K562 (cell line): ENCODE data around the gene LENEP. TPM values are rescaled to one million over a fixed set of nuclear protein-coding genes. Genes with fewer than 3 reads are reported as not detected.

ENCODE experiments used
- CBX1 ChIP-seq: sonication (generic); IDR thresholded peaks from 2 replicates; pipeline ENCODE4 v1.6.1; 2016; ENCODE audit warnings: antibody characterized with exemption, low read depth, mild to moderate bottlenecking
- FOSL1 ChIP-seq: fragments of 200-800 bp; sonication (Bioruptor generic); conservative IDR thresholded peaks from 2 replicates; pipeline ENCODE4 v1.6.1; 2016; ENCODE audit warnings: missing genetic modification characterization, missing compliant biosample characterization
- JUN ChIP-seq, 2 experiments: sonication (generic) in 1 of 2; formaldehyde crosslinking in 1 of 2; IDR thresholded peaks; 2 replicates each; pipeline versions ENCODE4 v1.6.1 to v1.8.0; 2012 to 2022; ENCODE audit warnings: borderline replicate concordance in 2 of 2, mild to moderate bottlenecking in 2 of 2, improper control_type of control experiment in 1 of 2, low read depth in 1 of 2, low read length in 1 of 2, missing genetic modification reagents in 1 of 2
- KLF1 ChIP-seq: fragments of 450-650 bp; IDR thresholded peaks from 2 replicates; pipeline ENCODE4 v1.6.1; 2016; ENCODE audit warnings: missing genetic modification characterization, missing compliant biosample characterization
- PML ChIP-seq: IDR thresholded peaks from 2 replicates; pipeline ENCODE4 v1.6.1; 2012; ENCODE audit warnings: low read length, inconsistent platforms
- TSC22D4 ChIP-seq: fragments of 450-650 bp; IDR thresholded peaks from 2 replicates; pipeline ENCODE4 v1.6.1; 2016; ENCODE audit warnings: missing genetic modification characterization, missing biosample characterization, control low read depth
- ZNF184 ChIP-seq: sonication (generic); formaldehyde crosslinking; IDR thresholded peaks from 2 replicates; pipeline ENCODE4 v1.5.0; 2020; ENCODE audit warnings: missing genetic modification reagents
- polyA plus RNA-seq, 8 experiments: library from polyadenylated mRNA; depleted of rRNA in 4 of 8; stranded (reverse) in 5 of 8; unstranded in 3 of 8; fragments of >200 nt; fragmentation: Nextera tagmentation in 2 of 8; fragmentation: Illumina TruSeq in 1 of 8; extraction: Ambion mirVana in 2 of 8; extraction: Trizol in 1 of 8; gene quantifications; 2 replicates each; pipeline versions ENCODE4 v1.2.1 to v1.2.3, GENCODE V29; 2011 to 2014; ENCODE audit warnings: inconsistent platforms in 1 of 8, missing spikeins in 1 of 8
- total RNA-seq, 7 experiments: library from RNA; depleted of rRNA in 6 of 7; stranded (reverse); fragments of >200 nt in 6 of 7; fragmentation: Illumina TruSeq in 2 of 7; extraction: Trizol in 2 of 7; gene quantifications; 2 replicates each; pipeline versions ENCODE4 v1.2.1 to v1.2.3, GENCODE V29; 2011 to 2021; ENCODE audit warnings: low replicate concordance in 1 of 7
- TF ChIP-seq, protein P1 (sequence below), 3 experiments: fragments of 200-800 bp in 1 of 3; fragments of 250-450 bp in 1 of 3; fragments of 450-650 bp in 1 of 3; sonication (Bioruptor Pico) in 1 of 3; sonication (Bioruptor generic) in 1 of 3; formaldehyde crosslinking in 1 of 3; IDR thresholded peaks; 2 replicates each; pipeline versions ENCODE4 v1.6.1 to v1.8.0; 2016 to 2022; ENCODE audit warnings: mild to moderate bottlenecking in 2 of 3, missing genetic modification characterization in 2 of 3, missing compliant biosample characterization in 1 of 3, moderate library complexity in 1 of 3
- TF ChIP-seq, protein P2 (sequence below): sonication (generic); formaldehyde crosslinking; IDR thresholded peaks from 2 replicates; pipeline ENCODE4 v1.8.0; 2023; ENCODE audit warnings: mild to moderate bottlenecking, missing genetic modification reagents
- TF ChIP-seq, protein P3 (sequence below), 2 experiments: fragments of 450-650 bp in 1 of 2; sonication (generic) in 1 of 2; formaldehyde crosslinking in 1 of 2; IDR thresholded peaks in 1 of 2; conservative IDR thresholded peaks in 1 of 2; 2 replicates each; pipeline versions ENCODE4 v1.6.1 to v1.8.1; 2016 to 2023; ENCODE audit warnings: mild to moderate bottlenecking in 2 of 2, moderate library complexity in 2 of 2, inconsistent platforms in 1 of 2, missing genetic modification reagents in 1 of 2
- TF ChIP-seq, protein P4 (sequence below): sonication (generic); formaldehyde crosslinking; IDR thresholded peaks from 2 replicates; pipeline ENCODE4 v1.8.1; 2022; ENCODE audit warnings: missing genetic modification reagents

The LENEP gene
- total and polyA plus RNA-seq, 9 of the 15 experiments (the other 6 are each of a cell fraction or from before 2014, with no cell fraction given), result 0.23 to 0.87 (median 0.67) TPM; not detected in 5

DNA sequence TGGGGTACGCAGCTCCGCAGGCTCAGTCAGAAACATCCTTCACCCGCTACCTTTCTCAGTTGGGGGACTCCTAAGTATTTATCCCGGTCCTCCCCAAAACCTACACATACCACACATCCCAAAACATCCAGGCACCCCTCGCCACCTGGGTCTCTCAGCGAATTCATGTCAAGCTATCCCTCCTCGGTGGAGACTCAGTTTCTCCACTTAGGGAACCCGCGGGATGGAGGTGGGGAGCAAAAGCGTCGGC lies 8.0 kb downstream of the LENEP start (continued):
- TF ChIP-seq, protein P1, sequence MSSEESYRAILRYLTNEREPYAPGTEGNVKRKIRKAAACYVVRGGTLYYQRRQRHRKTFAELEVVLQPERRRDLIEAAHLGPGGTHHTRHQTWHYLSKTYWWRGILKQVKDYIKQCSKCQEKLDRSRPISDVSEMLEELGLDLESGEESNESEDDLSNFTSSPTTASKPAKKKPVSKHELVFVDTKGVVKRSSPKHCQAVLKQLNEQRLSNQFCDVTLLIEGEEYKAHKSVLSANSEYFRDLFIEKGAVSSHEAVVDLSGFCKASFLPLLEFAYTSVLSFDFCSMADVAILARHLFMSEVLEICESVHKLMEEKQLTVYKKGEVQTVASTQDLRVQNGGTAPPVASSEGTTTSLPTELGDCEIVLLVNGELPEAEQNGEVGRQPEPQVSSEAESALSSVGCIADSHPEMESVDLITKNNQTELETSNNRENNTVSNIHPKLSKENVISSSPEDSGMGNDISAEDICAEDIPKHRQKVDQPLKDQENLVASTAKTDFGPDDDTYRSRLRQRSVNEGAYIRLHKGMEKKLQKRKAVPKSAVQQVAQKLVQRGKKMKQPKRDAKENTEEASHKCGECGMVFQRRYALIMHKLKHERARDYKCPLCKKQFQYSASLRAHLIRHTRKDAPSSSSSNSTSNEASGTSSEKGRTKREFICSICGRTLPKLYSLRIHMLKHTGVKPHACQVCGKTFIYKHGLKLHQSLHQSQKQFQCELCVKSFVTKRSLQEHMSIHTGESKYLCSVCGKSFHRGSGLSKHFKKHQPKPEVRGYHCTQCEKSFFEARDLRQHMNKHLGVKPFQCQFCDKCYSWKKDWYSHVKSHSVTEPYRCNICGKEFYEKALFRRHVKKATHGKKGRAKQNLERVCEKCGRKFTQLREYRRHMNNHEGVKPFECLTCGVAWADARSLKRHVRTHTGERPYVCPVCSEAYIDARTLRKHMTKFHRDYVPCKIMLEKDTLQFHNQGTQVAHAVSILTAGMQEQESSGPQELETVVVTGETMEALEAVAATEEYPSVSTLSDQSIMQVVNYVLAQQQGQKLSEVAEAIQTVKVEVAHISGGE (CRISPR knock-in tag; IDR thresholded peaks at IDR 0.05), result no peak
- TF ChIP-seq ZNF184 (CRISPR knock-in tag) (no peak), JUN (IDR thresholded peaks at IDR 0.05; ENCODE audit: borderline replicate concordance, low read depth, low read length) (no peak), JUN (CRISPR knock-in tag; IDR thresholded peaks at IDR 0.05; ENCODE audit: borderline replicate concordance) (no peak), TSC22D4 (tag) (no peak), KLF1 (tag) (no peak), PML (no peak), CBX1 (no peak), FOSL1 (no peak)
- TF ChIP-seq, protein P2, sequence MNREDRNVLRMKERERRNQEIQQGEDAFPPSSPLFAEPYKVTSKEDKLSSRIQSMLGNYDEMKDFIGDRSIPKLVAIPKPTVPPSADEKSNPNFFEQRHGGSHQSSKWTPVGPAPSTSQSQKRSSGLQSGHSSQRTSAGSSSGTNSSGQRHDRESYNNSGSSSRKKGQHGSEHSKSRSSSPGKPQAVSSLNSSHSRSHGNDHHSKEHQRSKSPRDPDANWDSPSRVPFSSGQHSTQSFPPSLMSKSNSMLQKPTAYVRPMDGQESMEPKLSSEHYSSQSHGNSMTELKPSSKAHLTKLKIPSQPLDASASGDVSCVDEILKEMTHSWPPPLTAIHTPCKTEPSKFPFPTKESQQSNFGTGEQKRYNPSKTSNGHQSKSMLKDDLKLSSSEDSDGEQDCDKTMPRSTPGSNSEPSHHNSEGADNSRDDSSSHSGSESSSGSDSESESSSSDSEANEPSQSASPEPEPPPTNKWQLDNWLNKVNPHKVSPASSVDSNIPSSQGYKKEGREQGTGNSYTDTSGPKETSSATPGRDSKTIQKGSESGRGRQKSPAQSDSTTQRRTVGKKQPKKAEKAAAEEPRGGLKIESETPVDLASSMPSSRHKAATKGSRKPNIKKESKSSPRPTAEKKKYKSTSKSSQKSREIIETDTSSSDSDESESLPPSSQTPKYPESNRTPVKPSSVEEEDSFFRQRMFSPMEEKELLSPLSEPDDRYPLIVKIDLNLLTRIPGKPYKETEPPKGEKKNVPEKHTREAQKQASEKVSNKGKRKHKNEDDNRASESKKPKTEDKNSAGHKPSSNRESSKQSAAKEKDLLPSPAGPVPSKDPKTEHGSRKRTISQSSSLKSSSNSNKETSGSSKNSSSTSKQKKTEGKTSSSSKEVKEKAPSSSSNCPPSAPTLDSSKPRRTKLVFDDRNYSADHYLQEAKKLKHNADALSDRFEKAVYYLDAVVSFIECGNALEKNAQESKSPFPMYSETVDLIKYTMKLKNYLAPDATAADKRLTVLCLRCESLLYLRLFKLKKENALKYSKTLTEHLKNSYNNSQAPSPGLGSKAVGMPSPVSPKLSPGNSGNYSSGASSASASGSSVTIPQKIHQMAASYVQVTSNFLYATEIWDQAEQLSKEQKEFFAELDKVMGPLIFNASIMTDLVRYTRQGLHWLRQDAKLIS (CRISPR knock-in tag), result peak; percentile 35; the same call in 1 of the 2 replicates
- TF ChIP-seq, protein P3, sequence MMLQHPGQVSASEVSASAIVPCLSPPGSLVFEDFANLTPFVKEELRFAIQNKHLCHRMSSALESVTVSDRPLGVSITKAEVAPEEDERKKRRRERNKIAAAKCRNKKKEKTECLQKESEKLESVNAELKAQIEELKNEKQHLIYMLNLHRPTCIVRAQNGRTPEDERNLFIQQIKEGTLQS (IDR thresholded peaks at IDR 0.05), result no peak
- TF ChIP-seq, protein P3 (CRISPR knock-in tag; conservative IDR thresholded peaks at IDR 0.05), result no peak
- TF ChIP-seq, protein P4, sequence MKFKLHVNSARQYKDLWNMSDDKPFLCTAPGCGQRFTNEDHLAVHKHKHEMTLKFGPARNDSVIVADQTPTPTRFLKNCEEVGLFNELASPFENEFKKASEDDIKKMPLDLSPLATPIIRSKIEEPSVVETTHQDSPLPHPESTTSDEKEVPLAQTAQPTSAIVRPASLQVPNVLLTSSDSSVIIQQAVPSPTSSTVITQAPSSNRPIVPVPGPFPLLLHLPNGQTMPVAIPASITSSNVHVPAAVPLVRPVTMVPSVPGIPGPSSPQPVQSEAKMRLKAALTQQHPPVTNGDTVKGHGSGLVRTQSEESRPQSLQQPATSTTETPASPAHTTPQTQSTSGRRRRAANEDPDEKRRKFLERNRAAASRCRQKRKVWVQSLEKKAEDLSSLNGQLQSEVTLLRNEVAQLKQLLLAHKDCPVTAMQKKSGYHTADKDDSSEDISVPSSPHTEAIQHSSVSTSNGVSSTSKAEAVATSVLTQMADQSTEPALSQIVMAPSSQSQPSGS (CRISPR knock-in tag), result no peak
